Endometrium (tissue), 2 donors: ENCODE measurements around the gene LUM.
A peak's percentile ranks its signal among the peaks of the same experiment; 100 is the strongest.

Experiments
- FAIRE-seq: peaks from 2 replicates; lab custom pipeline; 2012; peaks lifted over from hg19 to GRCh38; lab: Jason Lieb, UNC
- donor health status: control.
- donor health status: control.

LUM gene

GRCh38 chr12:91074851-91075250 is 36.4 kb downstream of the LUM start:
- no peak for FAIRE-seq

DNA sequence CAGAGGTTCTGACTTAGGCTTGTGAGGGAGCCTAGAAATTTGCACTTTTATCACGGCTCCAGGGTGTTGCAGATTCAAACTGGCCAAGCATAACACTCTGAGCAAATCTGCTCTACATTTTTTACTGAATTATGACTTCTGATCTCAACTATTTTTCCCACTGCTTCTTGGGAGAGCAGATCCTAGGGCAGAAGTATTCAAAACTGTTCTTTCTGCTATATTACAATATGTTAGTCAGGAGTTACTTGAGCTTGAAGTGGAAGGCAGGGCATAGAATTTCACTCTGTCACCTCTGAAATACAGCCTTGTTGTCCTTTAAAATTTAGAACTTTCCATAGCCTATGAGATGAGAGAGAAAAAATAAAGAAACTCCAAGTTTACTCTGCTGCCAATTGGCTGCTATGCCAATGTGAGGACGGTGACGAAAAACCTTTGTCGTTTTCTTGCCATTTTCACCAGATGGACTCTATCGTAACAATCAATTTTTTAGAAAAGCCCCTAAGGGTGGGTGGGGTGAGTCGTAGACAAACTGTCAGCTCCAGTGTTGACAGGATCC is 37.1 kb downstream of the LUM start:
- no peak for FAIRE-seq

- no peak for FAIRE-seq
Observed at GRCh38 chr12:91073426-91073825, 37.9 kb downstream of the LUM start.

DNA sequence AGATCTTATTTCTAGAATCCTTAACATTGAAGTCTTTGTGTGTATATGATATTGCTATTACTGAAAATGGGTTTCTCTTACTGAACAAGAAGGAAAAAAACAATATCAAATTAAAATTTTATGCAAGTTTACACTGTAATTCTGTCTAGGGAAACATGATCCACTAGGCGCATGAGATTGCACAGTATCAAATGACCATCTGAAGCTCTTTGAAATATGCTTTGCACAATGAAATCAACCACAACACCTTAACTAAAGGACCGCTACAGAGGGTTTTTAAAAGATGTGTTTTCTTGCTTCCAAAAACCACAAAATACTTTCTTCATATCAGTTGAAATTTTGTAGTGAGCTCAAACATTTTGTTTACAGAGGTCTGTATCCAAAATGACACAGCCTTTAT is 38.4 kb downstream of the LUM start:
- no peak for FAIRE-seq

DNA sequence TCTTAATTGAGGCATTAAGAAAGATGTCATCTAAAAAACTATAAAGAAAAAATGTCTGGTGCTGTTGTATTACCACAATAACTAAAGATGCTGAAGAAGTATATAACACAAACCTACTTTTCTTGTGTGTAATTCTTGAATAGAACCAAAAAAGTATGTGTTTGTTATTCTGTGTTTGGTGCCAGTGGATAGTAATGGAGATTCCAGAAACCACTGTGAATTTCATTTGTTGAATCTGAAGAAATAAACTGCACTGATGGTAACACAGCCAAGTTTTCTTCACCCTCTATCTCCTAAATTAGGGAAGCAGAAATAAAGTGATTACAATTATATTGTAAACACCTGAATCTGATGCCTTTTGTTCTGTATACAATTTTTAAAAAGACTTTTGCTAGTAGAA is 40.4 kb downstream of the LUM start:
- FAIRE-seq = no peak

- no peak for FAIRE-seq
Observed at GRCh38 chr12:91065396-91065795, 45.9 kb downstream of the LUM start.

GRCh38 chr12:91064640-91065039 is 46.7 kb downstream of the LUM start:
- FAIRE-seq = no peak

GRCh38 chr12:91061091-91061490 is 50.2 kb downstream of the LUM start:
- FAIRE-seq = no peak

DNA sequence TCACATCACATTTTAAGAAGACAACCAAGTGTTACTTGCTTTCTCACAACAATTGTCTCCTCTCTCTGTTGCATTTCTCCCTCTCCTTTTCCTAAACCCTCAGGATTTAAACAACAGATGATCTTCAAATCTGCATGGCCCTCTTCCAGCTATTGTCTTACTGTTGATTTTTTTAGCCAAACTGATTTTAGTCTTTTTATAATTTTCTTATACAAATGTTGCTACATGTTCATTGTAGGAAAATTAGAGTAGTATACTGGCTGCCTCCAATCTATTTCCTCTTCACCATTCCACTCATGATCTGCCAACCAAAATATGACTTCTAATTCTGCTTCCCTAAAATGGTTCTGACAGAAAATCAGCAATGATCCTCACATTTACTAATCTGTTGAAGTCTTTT is 52.1 kb downstream of the LUM start:
- FAIRE-seq = no peak

DNA sequence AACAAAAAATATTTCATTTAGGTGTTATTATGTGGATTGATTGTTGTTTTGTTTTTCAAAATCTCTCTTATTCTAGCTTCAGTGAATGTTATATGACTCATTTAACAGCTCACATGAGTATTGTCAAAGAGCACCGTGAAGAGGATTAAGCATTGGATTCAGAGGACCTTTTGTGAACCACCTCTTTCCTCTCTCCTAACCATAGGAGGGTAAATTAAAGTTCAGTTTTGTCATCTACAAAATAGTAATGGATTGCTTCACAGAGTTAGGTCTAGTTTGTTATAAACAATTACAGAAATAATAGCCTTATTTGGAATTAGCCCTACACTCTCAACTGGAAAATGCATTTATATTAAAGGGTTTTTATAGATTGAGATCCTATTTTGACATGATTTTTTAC is 52.5 kb downstream of the LUM start:
- no peak for FAIRE-seq

- peak; percentile 70 for FAIRE-seq
Observed at GRCh38 chr12:91057368-91058165, 53.7 kb downstream of the LUM start, which contains the start of gene KERA. Gene KERA, minus strand, starts transcription at chr12:91058024. Its CDS starts 1,743 bp downstream, at chr12:91056281.

DNA sequence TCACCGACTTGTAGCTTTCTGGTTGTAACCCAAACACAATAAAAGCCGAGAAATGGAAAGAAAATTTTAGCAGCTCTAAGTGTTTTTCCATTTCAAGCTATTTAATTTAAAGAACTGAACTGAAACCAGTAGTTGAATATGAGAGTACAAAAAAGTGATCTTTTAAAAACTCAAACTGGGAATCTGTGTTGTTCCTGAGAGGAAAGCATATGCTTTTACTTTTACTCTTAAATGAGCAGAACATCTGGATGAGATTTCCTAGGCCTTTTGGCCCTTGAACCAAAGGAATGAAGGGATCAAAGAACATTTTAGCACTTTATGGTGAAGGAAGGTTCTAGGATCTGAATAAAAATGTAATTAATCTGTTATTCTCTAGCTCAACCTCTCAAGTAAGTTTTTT is 54.8 kb downstream of the LUM start:
- FAIRE-seq = no peak

GRCh38 chr12:91055976-91056375 is 55.3 kb downstream of the LUM start:
- no peak for FAIRE-seq

DNA sequence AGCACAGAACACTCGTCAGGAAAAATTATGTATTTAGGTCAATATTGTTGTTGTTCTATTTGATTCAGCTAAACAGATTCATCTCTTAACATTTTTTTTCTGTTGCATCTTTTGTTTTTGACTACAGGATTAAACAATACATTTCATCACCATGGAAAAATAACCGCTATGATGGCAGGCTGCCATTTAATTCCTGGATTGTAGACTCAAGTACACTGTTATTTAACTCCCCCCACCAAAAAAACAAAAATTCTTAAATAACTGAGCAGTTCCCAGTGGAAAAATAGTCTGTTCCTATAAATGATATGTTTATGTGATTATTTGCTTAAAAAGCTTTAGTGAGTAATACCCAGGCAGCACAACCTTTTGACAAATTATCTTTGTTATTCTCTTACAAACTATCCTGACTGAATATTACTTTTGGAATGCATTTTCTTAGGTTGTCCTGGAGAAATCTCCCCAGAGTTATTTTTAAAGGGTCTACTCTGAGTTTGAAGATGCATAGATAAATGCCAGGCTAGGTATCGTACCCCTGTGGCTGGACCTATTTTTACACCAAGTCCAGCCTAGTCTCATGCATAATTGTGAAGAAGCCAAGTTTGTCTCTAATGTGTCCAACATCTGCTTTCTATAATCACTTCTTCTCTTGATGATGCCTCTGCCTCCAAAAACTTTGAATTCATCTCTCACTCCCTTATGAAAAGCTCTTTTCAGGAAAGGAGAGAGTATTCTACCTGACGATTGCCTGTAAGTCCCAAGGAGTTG is 57.2 kb downstream of the LUM start:
- peak; percentile 94 for FAIRE-seq
